DND-41 (cell line): ENCODE results near the gene ST6GALNAC6.

Source experiments
- ATAC-seq: fragments of 200-7000 bp; cut with Tn5 transposase; 3 replicates; pipeline ENCODE4 v1.9.1; 2021; ENCODE audit warnings: low read depth; ENCODE audit not compliant: insufficient read depth
- DNase-seq: peaks from one replicate; pipeline ENCODE4 v3.0.0-alpha.2; 2020
- H2AFZ ChIP-seq: 2 replicates; pipeline ENCODE4 v1.6.0; 2012; ENCODE audit warnings: low read depth, low read length
- H3K27ac ChIP-seq: 2 replicates; pipeline ENCODE4 v1.5.1; 2012; ENCODE audit warnings: low read length, inconsistent platforms
- H3K27me3 ChIP-seq: fragments of 200-600 bp; sonication (generic); 2 replicates; pipeline ENCODE4 v1.6.0; 2012; ENCODE audit warnings: low read length, mild to moderate bottlenecking, inconsistent platforms; ENCODE audit not compliant: insufficient read depth, poor library complexity
- H3K36me3 ChIP-seq: 2 replicates; pipeline ENCODE4 v1.5.1; 2012; ENCODE audit warnings: low read length, inconsistent platforms; ENCODE audit not compliant: insufficient read depth
- H3K4me1 ChIP-seq: 2 replicates; pipeline ENCODE4 v1.5.1; 2012; ENCODE audit warnings: mild to moderate bottlenecking, low read length; ENCODE audit not compliant: insufficient read depth
- H3K4me2 ChIP-seq: 2 replicates; pipeline ENCODE4 v1.6.0; 2012; ENCODE audit warnings: mild to moderate bottlenecking, moderate library complexity, low read length, inconsistent platforms; ENCODE audit not compliant: insufficient read depth
- H3K4me3 ChIP-seq, 2 experiments: fragments of 200-600 bp in 1 of 2; shearing (Covaris generic) in 1 of 2; 2 replicates each; pipeline ENCODE4 v1.5.1; 2012 to 2016; ENCODE audit warnings: inconsistent platforms in 2 of 2, low read length in 2 of 2, mild to moderate bottlenecking in 2 of 2, low read depth in 1 of 2, moderate library complexity in 1 of 2
- H3K79me2 ChIP-seq: 2 replicates; pipeline ENCODE4 v1.6.0; 2012; ENCODE audit warnings: low read length, inconsistent platforms; ENCODE audit not compliant: insufficient read depth
- H3K9ac ChIP-seq: 2 replicates; pipeline ENCODE4 v1.6.0; 2012; ENCODE audit warnings: low read depth, mild to moderate bottlenecking, inconsistent platforms, low read length, moderate library complexity
- H3K9me3 ChIP-seq: 2 replicates; pipeline ENCODE4 v1.5.1; 2012; ENCODE audit warnings: low read length, moderate library complexity, mild to moderate bottlenecking, inconsistent platforms; ENCODE audit not compliant: insufficient read depth, severe bottlenecking
- H4K20me1 ChIP-seq: 2 replicates; pipeline ENCODE4 v1.6.0; 2012; ENCODE audit warnings: low read length; ENCODE audit not compliant: insufficient read depth
- EZH2 ChIP-seq: IDR thresholded peaks from 3 replicates; pipeline ENCODE4 v1.6.1; 2012; ENCODE audit warnings: borderline replicate concordance, low read depth, mild to moderate bottlenecking, moderate library complexity, low read length, inconsistent platforms; ENCODE audit not compliant: severe bottlenecking
- TF ChIP-seq, protein P1 (sequence below): IDR thresholded peaks from 2 replicates; pipeline ENCODE4 v1.5.1; 2012; ENCODE audit warnings: borderline replicate concordance, low read length, moderate library complexity, mild to moderate bottlenecking; ENCODE audit not compliant: poor library complexity, severe bottlenecking; ENCODE audit errors: extremely low read depth

Gene ST6GALNAC6, protein sequence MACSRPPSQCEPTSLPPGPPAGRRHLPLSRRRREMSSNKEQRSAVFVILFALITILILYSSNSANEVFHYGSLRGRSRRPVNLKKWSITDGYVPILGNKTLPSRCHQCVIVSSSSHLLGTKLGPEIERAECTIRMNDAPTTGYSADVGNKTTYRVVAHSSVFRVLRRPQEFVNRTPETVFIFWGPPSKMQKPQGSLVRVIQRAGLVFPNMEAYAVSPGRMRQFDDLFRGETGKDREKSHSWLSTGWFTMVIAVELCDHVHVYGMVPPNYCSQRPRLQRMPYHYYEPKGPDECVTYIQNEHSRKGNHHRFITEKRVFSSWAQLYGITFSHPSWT

DNA sequence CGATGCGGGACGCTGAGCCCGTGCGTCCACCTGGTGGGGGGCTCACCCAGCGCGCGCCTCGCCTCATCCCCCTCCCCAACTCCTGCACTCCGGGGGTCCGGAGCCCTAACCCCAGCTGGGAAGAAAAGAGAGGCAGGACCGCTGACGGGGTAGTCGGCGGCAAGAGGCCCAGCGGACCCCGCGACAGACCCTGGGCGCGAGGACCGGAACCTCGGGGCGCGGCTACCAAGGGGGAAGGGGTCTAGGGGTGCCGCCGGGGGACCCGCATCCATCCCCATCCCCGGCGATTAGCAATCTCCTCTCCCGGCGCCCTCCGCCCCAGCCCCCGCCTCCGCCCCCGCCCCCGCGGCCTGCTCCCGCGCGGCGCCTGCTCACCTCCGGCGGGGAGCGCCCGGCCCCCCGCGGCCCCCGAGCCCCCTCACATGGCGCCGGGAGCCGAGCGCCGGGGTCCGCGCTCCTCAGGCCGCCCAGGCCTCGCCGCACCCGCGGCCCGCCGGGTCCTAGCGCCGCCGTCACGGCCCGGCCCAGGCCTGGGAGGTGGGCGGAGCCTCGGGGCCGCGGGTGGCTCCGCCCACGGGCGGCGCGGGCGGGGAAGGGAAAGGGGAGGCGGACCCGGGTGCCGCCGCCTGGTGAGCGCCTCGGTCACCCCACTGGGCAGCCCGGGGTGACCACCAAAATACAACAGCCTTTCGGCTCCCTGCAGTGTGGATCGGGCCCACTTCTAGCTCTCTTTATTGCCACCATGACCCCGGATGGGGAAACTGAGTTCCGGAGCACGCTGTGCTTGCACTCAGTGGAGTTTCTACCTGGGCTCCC lies at the start of gene ST6GALNAC6:
ST6GALNAC6 (minus strand) TSS at position 476 of the 816 bp plus-strand sequence. CDS start 1,622 bp downstream, outside the sequence.
- H3K36me3 ChIP-seq, result peaks cover 24% of the 10 kb centered on the region
- peak within 1 kb of the TSS; percentile 51 to 66; a peak in 3 of 4 replicates for H3K4me3 ChIP-seq
- H2AFZ ChIP-seq, result peak within 1 kb of the TSS; percentile 99
- H3K79me2 ChIP-seq, result 0 out of 2 replicates have a peak, but pooled peaks cover 2% of the 10 kb centered on the region
- peak within 1 kb of the TSS; percentile 55 for H3K27ac ChIP-seq
- no peaks in the 10 kb centered on the region for H4K20me1 ChIP-seq
- TF ChIP-seq EZH2, result no peak
- TF ChIP-seq, protein P1, sequence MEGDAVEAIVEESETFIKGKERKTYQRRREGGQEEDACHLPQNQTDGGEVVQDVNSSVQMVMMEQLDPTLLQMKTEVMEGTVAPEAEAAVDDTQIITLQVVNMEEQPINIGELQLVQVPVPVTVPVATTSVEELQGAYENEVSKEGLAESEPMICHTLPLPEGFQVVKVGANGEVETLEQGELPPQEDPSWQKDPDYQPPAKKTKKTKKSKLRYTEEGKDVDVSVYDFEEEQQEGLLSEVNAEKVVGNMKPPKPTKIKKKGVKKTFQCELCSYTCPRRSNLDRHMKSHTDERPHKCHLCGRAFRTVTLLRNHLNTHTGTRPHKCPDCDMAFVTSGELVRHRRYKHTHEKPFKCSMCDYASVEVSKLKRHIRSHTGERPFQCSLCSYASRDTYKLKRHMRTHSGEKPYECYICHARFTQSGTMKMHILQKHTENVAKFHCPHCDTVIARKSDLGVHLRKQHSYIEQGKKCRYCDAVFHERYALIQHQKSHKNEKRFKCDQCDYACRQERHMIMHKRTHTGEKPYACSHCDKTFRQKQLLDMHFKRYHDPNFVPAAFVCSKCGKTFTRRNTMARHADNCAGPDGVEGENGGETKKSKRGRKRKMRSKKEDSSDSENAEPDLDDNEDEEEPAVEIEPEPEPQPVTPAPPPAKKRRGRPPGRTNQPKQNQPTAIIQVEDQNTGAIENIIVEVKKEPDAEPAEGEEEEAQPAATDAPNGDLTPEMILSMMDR, result peak; percentile 4
- no peaks in the 10 kb centered on the region for H3K27me3 ChIP-seq
- peaks cover 21% of the 10 kb centered on the region for H3K4me1 ChIP-seq
- H3K9me3 ChIP-seq, result peaks cover 10% of the 10 kb centered on the region
- DNase-seq (peak; percentile 66), ATAC-seq (peak; percentile 89)
- H3K4me2 ChIP-seq, result peak within 1 kb of the TSS; percentile 96
- peak within 1 kb of the TSS; percentile 72 for H3K9ac ChIP-seq

DNA sequence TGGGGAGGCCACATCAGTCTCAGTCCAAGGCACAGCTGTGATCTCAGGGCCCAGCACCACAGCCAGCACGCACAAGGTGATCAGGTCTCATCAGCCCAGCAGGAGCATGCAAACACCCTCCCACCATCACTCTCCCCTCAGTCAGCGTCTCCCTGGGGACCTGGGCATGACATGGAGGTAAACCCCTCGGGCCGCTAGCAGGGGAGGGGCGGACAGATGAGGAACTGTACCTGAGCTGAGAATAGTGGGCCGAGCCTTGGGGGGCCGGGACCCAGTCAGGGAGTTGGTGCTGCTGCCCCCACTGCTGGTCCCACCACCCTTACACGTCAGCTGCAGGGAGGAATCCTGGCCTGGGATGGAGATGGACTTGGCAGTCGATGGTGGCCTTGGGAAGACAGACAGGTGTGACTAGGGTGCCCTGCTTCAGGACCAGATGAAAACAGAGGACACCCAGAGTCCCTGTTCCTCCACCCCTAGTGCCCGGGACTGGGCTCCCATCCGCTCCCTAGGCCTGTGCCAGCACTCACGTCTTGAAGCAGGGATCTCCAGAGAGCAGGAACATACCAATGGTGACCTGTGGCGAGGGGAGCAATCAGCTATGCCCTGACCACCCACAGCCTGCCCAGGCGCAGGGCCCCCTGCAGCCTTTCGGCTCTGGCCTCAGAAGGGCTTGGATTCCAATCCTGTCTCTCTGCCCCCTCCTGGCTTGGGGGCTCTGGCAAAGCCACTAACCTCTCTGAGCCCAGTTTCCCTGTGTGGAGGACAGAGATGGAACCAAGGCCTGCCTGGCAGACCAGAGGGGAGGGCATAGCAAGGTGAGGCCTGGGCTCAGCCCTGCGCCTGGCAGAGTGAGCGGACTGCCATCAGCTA lies 48.7 kb upstream of the ST6GALNAC6 start:
- TF ChIP-seq, protein P1, result no peak
- no peak for TF ChIP-seq EZH2
- H3K9me3 ChIP-seq, result no peaks in the 10 kb centered on the region
- no peak overlapping the region for H2AFZ ChIP-seq
- H3K36me3 ChIP-seq, result peaks cover 13% of the 10 kb centered on the region; the same call in 1 of the 2 replicates
- H3K4me2 ChIP-seq, result no peak overlapping the region
- H3K9ac ChIP-seq, result no peak overlapping the region
- ATAC-seq, result no peak
- H4K20me1 ChIP-seq, result peaks cover 5% of the 10 kb centered on the region; the same call in 1 of the 2 replicates
- H3K4me1 ChIP-seq, result peaks cover 6% of the 10 kb centered on the region; the same call in 1 of the 2 replicates
- DNase-seq, result no peak
- H3K27ac ChIP-seq, result no peak overlapping the region
- no peaks in the 10 kb centered on the region for H3K79me2 ChIP-seq
- no peaks in the 10 kb centered on the region for H3K27me3 ChIP-seq
- no peak overlapping the region for H3K4me3 ChIP-seq

DNA sequence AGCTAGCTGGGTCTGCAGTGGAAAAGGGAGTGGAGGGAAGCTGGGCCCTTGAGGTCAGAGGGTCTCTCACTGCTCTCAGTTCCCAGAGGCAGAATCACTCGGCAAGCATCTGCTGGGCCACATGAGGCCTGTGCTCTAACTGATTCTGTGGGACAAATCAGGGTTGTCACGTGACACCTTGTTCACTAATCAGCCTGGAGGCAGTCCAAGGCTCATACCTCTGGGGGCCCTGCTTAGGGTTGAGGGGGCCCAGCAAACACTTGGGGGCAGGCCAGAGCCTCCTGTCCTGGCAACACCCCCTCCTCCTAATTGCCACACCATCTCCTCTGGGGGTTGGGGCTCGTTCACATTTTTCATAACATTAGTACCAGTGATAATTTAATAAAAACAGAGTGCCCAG lies 47.3 kb upstream of the ST6GALNAC6 start:
- Histone ChIP-seq H3K27ac (no peak overlapping the region; the same call in 1 of the 2 replicates), H4K20me1 (peaks cover under 1% of the 10 kb centered on the region; the same call in 1 of the 2 replicates), H3K79me2 (no peaks in the 10 kb centered on the region), H3K27me3 (no peaks in the 10 kb centered on the region), H3K4me2 (no peak overlapping the region), H3K9ac (no peak overlapping the region), H3K36me3 (peaks cover 22% of the 10 kb centered on the region; the same call in 1 of the 2 replicates), H2AFZ (no peak overlapping the region), H3K4me1 (peaks cover 6% of the 10 kb centered on the region; the same call in 1 of the 2 replicates), H3K9me3 (no peaks in the 10 kb centered on the region), H3K4me3 (no peak overlapping the region)
- DNase-seq, result no peak
- no peak for TF ChIP-seq EZH2
- TF ChIP-seq, protein P1, result no peak
- no peak for ATAC-seq
